Bone marrow (tissue), 2 donors: ENCODE data around the gene BCKDK.
"Not testable (repeated sequence)": the region's sequence is repeated elsewhere in the genome, so short reads cannot be mapped to it uniquely, and the experiment has no call there.

Experiments used
- DNase-seq, 2 donors: peaks; one replicate each; lab custom pipeline; 2025; lab: John Stamatoyannopoulos, UW

Gene BCKDK

DNA sequence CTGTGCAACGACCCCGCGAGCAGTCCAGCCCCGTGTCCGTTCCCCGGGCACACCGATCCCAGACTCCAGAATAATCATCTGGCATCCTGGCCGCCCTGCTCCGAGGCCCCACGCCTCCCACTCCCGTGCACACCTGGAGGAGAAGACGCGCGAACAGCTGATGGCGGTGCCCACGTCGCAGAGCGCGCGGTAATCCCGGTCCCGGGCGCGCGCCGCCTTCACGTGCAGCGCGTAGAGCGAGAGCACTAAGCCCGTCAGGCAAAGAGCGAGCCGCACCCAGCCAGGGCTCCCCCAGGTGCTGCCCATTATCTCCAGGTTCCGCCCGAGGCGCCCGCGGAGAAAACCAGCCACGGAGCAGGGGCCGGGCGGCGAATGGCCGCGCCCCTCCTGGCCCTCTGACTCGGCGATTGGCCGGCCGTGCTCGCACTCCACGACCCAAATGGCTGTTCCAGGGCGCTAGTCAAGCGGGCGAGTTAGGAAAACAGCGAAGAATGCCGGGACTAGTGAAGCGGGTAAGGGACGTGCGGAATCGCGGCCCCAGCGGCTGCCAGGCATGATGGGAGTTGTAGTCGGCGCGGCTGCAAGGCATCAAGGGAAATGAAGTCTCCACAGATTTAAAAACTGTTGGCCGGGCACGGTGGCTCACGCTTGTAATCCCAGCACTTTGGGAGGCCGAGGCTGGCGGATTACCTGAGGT lies 13.6 kb upstream of the BCKDK start, which contains the start of gene VKORC1:
TSS of gene VKORC1 (minus strand) at position 374 of the 697 bp plus-strand sequence. CDS start at position 306, 68 bp downstream.
- peak; percentile 76 to 96 for DNase-seq

DNA sequence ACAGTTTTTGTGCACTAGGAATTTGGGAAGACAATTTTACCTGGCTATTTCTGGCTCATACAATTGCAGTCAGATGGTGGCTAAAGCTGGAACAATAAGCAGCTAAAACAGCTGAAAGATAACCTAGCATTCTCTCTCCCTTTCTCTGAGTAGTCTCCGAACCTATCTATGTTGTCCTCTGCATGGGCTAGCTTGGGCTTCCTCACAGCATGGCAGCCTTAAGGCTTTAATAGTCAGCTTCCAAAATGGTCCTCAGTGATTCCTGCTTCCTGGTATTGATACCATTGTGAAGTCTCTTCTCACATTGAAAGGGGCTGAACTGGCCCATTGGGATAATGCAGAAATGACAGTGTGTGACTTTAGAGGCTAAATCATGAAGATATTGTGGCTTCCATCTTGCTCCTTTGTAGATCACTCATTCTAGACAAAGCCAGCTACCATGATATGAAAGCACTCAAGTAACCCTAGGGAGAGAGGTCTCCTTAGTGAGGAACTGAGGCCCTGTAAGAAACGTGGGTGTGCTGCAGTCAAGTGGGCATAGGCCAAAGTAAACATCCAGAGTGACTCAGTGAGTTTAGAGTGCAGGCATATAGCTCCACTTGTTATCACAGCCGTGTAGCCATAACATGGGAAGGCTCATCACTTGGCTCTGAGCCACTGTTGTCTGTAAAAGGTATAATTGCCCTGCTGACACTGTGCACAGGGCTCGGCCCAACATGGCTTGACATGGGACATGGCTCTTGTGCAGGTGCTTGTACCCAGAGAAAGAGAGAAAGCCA lies 8.1 kb upstream of the BCKDK start:
- DNase-seq = no peak

DNA sequence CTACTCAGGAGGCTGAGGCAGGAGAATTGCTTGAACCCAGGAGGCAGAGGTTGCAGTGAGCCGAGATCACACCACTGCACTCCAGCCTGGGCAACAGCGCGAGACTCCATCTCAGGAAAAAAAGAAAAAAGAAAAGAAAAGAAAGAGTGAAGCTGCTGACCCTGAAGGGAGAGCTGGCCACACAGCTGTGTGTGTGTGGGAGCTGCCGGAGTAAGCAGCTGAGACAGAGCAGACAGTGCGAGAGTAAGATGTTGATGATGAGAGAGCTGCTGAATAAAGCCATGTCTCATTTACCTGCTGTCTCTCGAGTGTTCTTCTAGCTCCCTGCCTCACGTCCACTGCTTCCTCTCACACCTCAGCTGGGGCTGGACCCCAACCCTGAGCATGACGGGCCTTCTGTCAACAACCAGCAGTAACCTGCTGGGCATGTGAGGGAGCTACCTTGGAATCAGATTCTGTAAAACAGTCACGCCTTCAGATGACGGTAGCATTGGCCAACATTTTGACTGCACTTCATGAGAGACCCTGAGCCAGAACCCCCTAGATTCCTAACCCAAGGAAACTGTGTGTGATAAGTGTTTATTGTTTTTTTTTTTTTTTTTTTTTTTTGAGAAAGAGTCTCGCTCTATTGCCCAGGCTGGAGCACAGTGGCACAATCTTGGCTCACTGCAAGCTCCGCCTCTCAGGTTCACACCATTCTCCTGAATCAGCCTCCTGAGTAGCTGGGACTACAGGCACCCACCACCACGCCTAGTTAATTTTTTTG lies 7.1 kb upstream of the BCKDK start:
- DNase-seq = not testable (repeated sequence)

DNA sequence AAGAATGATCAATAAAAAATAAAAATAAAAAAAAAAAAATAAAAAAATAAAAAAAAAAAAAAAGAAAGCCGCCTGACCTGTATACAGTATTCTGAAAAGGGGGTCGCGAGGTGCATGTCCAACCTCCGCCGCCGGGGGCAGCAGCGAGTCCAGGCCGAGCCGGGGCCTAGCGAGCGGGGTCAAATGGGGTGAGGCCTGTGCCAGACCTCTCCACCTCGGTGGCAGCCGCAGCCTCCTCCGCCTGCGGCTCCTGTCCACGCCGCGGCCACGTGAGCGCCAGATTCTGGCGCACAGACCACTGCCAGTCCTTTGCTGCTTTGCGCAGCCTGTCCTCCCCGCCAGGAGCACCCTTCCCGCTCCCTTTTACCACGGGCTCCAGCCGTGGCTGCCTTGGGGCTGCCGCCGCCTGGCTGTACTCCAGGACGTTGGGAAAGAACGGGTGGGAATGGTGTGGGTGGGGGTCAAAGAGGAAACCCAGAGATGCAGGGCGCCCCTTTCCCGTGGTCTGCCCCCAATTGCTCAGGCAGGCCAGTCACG lies 2.4 kb upstream of the BCKDK start:
- DNase-seq = peak; percentile 63 to 67

DNA sequence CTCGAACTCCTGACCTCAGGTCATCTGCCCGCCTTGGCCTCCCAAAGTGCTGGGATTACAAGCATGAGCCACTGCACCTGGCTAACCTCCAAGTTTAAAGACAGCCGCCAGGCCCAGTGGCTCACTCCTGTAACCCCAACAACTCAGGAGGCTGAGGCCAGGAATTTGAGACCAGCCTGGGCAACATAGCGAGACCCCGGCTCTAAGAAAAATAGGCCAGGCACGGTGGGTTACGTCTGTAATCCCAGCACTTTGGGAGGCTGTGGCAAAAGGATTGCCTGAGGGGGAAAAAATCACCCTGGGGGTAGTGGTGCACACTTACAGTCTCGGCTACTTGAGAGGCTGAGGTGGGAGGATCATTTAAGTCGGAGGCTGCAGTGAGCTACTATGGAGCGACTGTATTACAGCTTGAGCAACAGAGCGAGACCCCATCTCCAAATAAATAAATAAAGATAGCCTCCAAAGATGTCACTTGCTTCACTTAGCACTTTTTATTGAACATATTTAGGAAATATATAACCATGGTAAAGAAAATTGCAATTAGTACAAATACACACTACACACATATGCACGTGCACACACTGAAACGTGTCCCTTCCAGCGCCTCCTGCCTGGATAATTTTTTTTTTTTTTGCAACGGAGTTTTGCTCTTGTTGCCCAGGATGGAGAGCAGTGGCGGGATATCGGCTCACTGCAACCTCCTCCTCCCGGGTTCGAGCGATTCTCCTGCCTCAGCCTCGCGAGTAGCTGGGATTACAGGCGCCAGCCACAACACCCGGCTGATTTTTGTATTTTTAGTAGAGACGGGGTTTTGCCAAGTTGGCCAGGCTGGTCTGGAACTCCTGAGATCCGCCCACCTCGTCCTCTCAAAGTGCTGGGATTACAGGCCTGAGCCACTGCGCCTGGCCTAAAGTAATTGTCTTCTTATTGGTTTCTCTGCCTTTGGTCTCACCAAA lies 1.4 kb upstream of the BCKDK start:
- DNase-seq = no peak

DNA sequence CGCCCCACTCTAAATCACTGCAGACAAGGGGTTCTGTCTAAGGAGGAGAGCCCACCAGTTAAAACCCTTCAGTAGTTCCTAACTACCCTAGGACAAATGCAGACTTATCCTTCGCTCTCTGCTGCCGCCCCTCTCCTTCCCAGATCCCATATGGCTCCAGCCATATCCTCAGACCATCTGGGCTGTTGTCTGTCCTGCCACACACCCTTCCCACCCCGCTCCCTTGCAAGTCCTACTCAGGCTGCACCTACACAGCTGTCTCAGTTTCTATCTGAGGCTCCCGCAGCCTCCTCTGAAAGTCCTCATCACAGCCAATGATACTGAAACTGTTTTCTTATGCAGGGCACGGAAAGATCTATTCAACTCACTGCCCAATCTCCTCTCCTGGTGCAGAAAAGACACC lies 720 bp upstream of the BCKDK start:
- DNase-seq = no peak

DNA sequence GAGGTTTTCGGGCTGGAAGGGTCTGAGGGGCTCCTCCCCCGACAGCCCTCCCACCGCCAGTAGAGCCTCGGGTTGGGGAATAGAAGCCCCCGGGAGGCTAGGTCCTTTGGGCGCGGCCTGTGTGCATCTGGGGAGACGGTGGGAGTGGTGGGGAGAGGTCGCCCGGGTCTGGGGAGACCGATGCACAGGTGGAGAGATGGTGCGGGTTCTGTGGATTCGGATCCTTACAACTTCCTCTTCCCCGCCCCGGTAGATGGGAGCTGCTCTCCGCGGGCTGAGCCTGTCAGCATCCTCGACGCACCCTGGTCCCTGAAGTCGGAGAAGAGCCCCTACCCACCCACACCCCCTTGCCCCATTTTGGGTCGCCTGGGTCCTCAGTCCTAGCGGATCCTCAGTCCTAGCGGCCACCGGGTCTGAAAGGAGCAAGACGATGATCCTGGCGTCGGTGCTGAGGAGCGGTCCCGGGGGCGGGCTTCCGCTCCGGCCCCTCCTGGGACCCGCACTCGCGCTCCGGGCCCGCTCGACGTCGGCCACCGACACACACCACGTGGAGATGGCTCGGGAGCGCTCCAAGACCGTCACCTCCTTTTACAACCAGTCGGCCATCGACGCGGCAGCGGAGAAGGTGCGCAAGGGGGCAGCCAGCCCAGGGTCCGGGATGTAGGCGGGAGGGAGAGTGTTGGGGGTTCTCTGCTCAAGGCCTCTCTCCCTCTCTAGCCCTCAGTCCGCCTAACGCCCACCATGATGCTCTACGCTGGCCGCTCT lies 790 bp downstream of the BCKDK start:
- DNase-seq = no peak

- no peak for DNase-seq
Measured at GRCh38 chr16:31109622-31110021, 1.4 kb downstream of the BCKDK start.

GRCh38 chr16:31110106-31111034 lies 2.2 kb downstream of the BCKDK start:
- no peak for DNase-seq

GRCh38 chr16:31111881-31112466 lies 3.8 kb downstream of the BCKDK start:
- no peak for DNase-seq

- DNase-seq = no peak
Measured at GRCh38 chr16:31112711-31113110, 4.5 kb downstream of the BCKDK start.

DNA sequence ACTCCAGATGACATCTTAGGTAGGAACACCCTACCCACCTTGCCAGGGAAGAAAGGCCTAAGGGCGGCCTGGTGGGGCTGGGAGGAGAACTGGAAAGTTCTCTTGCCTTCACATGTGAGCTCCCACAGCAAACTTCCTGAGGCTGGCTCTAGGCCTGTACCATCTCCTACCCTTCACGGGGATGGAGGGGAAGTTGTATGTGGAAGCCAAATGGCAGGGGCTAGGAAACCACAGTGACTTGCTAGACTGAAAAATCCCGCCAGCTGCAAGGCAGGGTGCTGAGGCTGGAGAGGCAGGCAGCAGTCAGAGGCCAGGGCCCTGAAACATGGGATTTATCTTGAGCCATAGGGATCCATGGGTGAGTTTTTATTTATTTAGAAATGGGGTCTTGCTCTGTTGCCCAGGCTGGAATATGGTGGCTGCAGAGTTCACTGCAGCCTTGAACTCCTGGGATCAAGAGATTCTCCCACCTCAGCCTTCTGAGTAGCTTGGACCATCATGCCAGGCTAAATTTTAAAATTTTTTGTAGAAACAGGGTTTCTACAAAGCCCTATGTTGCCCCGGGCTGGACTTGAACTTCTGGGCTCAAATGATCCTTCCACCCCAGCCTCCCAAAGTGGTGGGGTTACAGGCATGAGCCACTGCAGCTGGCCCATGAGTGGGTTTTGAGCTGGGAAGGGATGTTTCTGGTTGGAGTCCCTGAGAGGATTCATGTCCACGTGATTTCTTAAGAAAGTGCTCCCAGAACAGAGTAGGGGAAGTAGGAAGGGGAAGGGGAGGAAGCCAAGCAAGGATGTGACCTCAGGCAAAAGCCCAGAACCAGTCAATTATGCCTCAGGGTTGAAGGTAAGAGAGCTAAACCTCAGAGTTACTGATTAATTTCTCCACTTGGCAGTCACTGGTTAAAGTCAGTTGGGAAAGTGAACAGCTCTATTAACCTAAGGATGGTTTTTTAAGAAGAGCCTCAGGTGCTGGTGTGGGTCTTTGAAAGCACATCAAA lies 5.2 kb downstream of the BCKDK start:
- peak; percentile 14 to 71 for DNase-seq

DNA sequence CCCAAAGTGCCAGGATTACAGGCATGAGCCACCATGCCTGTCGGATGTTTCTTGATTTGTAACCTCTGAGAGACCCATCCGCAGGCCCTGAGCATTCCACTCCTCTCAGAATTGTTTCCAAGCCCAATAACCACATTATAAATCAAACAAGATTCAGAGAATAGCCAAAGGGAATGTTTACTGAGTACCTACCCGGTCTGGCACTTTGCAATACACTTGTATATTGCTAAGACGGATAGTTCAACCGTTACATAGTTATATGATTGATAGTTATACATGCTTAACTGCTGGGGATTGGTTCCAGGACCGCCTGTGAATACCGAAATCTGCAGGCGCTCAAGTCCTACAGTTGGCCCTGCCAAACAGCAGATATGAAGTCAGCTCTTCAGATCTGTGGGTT lies 6.3 kb downstream of the BCKDK start:
- no peak for DNase-seq

DNA sequence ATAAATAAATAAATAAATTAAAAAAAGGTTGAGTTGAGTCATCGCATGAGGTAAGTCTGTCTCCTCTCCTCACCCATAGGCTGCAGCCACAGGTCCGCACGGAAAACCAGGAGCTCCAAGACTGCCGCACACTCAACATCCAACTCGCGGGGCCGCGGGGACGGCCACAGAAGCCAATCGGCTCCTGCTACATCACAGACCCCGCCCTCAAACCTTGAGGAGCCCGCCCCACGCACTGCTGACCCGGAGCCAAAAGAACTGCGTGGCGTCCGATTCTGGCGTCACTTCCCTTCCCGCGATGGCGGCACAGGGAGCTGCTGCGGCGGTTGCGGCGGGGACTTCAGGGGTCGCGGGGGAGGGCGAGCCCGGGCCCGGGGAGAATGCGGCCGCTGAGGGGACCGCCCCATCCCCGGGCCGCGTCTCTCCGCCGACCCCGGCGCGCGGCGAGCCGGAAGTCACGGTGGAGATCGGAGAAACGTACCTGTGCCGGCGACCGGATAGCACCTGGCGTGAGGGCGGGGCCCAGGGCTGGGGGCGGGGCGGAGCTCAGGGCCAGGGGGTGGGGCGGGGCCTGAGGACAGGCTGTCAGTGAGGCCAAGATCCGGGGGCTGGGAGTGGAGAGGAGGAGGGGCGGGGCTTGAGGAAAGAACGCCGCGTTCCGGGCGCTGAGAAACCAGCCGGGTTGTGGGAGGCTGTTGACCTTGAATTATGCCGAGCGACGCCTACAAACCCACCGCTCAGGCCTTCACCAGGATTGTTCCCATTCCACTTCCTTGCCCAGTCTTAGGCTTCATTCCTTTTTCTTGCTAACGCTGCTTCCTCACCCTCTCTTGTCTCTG lies 9.4 kb downstream of the BCKDK start, which contains the start of gene KAT8:
TSS of gene KAT8 (plus strand) at position 281 of the 839 bp plus-strand sequence. CDS start at position 299, 18 bp downstream.
- DNase-seq = peak; percentile 96 to 97

DNA sequence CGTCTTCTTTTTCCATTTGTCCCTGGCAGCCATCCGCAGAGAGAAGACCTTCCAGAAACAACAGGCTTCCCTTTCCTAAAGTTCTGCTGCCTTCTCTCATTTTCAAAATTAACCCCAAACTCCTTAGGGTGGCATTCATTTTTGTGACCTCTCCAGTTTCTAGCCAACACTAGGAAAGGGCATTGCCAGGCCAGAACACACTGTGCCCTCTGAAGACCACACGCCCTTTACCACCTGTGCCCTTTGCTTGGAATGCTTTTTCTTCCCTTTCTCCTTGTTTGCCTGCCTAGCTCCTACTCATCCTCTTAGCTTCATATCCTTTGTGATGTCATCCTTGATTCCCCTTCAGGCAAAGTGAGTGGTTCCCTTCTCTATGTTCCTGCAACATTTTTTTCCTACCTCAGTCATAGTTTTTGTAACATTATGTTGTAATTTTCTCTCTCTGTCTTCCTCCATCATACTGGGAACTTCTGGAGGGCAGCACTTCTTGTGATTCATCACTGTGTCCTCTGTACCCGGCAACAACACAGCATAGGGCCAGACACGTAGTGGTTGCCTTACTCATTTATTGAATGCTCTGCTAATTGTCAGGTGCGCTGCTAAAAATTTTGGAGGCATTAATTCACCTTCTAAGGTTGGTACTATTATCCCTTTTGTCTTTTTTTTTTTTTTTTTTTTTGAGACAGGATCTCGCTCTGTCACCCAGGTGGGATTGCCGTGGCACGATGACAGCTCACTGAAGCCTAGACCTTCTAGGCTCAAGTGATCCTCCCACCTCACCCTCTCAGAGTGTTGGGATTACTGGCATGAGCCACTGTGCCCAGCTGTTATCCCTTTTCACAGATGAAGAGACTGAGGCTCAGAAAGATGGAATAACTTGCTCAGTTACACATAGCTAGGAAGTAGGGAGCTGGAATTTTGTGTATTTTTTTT lies 10.3 kb downstream of the BCKDK start:
- DNase-seq = no peak
